K562 (cell line): ENCODE data around the gene GFM1. TPM values are rescaled to one million over a fixed set of nuclear protein-coding genes. Genes with fewer than 3 reads are reported as not detected.

ENCODE experiments used
- ATAC-seq: fragments of 200-7000 bp; cut with Tn5 transposase; 3 replicates; pipeline ENCODE4 v1.9.1; 2020; ENCODE audit warnings: moderate library complexity
- BruUV-seq: library from RNA; stranded (reverse); fragments of 400-500 nt; replicated peaks from 2 replicates; lab custom pipeline; 2021; lab: Mats Ljungman, UMichigan
- CTCF ChIA-PET: fragments of 300-600 bp; formaldehyde crosslinking; extraction: SDS; loops from one replicate; lab custom pipeline; 2021; ENCODE audit warnings: low intra/inter-chr PET ratio; lab: Yijun Ruan, JAX
- POLR2A ChIA-PET: fragments of 300-600, 350-650 bp; sonication (Branson Sonifier 250); formaldehyde crosslinking; extraction: SDS; loops from one replicate; lab custom pipeline; 2021; ENCODE audit warnings: antibody characterized with exemption, inconsistent platforms; lab: Yijun Ruan, JAX
- DNase-seq, 4 experiments: peaks; one replicate each; pipeline versions ENCODE4 v3.0.0 to v3.0.0-alpha.2; 2011 to 2018; ENCODE audit warnings: low spot score in 3 of 4, mixed read lengths in 3 of 4; ENCODE audit errors: extremely low read depth in 1 of 4
- FAIRE-seq: peaks from 2 replicates; lab custom pipeline; 2011; peaks lifted over from hg19 to GRCh38; lab: Jason Lieb, UNC
- H2AFZ ChIP-seq: 2 replicates; pipeline ENCODE4 v1.6.0; 2011; ENCODE audit warnings: low read depth, low read length, control low read depth, inconsistent platforms
- H3K27ac ChIP-seq: fragments of 200-600 bp; 3 replicates; pipeline ENCODE4 v1.8.0; 2011; ENCODE audit warnings: low read depth, mild to moderate bottlenecking, control low read depth, inconsistent platforms, low read length, moderate library complexity, mixed read lengths; ENCODE audit errors: extremely low read depth
- H3K27me3 ChIP-seq, 2 experiments: fragments of 300-600 bp in 1 of 2; 2 replicates in 1 of 2; 3 replicates in 1 of 2; pipeline versions ENCODE4 v1.6.0 to v1.8.0; 2011; ENCODE audit warnings: inconsistent platforms in 2 of 2, low read length in 2 of 2, mild to moderate bottlenecking in 1 of 2, mixed read lengths in 1 of 2, moderate library complexity in 1 of 2; ENCODE audit not compliant: control insufficient read depth in 2 of 2, insufficient read depth in 2 of 2
- H3K36me3 ChIP-seq: fragments of 300-600 bp; 3 replicates; pipeline ENCODE4 v1.8.0; 2011; ENCODE audit warnings: mild to moderate bottlenecking, low read length, inconsistent platforms; ENCODE audit not compliant: control insufficient read depth, insufficient read depth
- H3K4me1 ChIP-seq, 2 experiments: fragments of 200-600 bp in 1 of 2; replicated peaks in 1 of 2; 2 replicates in 1 of 2; 3 replicates in 1 of 2; pipeline versions ENCODE4 v1.5.1 to v1.8.0; 2011; ENCODE audit warnings: inconsistent platforms in 2 of 2, low read length in 2 of 2, mild to moderate bottlenecking in 1 of 2, mixed read lengths in 1 of 2, moderate library complexity in 1 of 2; ENCODE audit not compliant: control insufficient read depth in 2 of 2, insufficient read depth in 2 of 2
- H3K4me2 ChIP-seq: 2 replicates; pipeline ENCODE4 v1.6.1; 2011; ENCODE audit warnings: low read length, control low read depth, inconsistent platforms, mixed read lengths; ENCODE audit not compliant: insufficient read depth
- H3K4me3 ChIP-seq: fragments of 200-600 bp; sonication (generic), shearing (Covaris generic); 2 replicates; pipeline ENCODE4 v1.5.1; 2016; ENCODE audit warnings: control low read depth, inconsistent platforms
- H3K79me2 ChIP-seq: fragments of 200-600 bp; 3 replicates; pipeline ENCODE4 v1.8.0; 2011; ENCODE audit warnings: low read length, inconsistent platforms; ENCODE audit not compliant: control insufficient read depth, insufficient read depth
- H3K9ac ChIP-seq, 2 experiments: 2 replicates each; pipeline versions ENCODE4 v1.6.0 to v1.6.1; 2011; ENCODE audit warnings: low read depth in 2 of 2, low read length in 2 of 2, control low read depth in 1 of 2, inconsistent platforms in 1 of 2, mild to moderate bottlenecking in 1 of 2, mixed read lengths in 1 of 2; ENCODE audit not compliant: insufficient read depth in 1 of 2
- H3K9me1 ChIP-seq: one replicate; pipeline ENCODE4 v1.6.0; 2011; ENCODE audit warnings: inconsistent platforms, mild to moderate bottlenecking, low read length, moderate library complexity; ENCODE audit not compliant: control insufficient read depth, insufficient read depth
- H3K9me3 ChIP-seq: replicated peaks from 2 replicates; pipeline ENCODE4 v1.5.1; 2011; ENCODE audit warnings: low read depth, low read length, inconsistent platforms; ENCODE audit not compliant: control insufficient read depth, insufficient read depth
- H4K20me1 ChIP-seq: replicated peaks from 2 replicates; pipeline ENCODE4 v1.6.1; 2011; ENCODE audit warnings: low read length, inconsistent platforms, mixed read lengths; ENCODE audit not compliant: control insufficient read depth, insufficient read depth
- ARID1B ChIP-seq: fragments of 450-650 bp; IDR thresholded peaks from 2 replicates; pipeline ENCODE4 v1.6.1; 2016; ENCODE audit warnings: antibody characterized with exemption, mild to moderate bottlenecking, inconsistent platforms
- CEBPG ChIP-seq, 3 experiments: fragments of 200-800 bp in 1 of 3; sonication (Bioruptor generic) in 1 of 3; sonication (generic) in 1 of 3; formaldehyde crosslinking in 1 of 3; IDR thresholded peaks in 2 of 3; conservative IDR thresholded peaks in 1 of 3; 2 replicates each; pipeline versions ENCODE4 v1.6.1 to v1.8.0; 2016 to 2022; ENCODE audit warnings: missing compliant biosample characterization in 2 of 3, missing genetic modification characterization in 2 of 3, mild to moderate bottlenecking in 1 of 3, missing genetic modification reagents in 1 of 3
- FUS ChIP-seq: fragments of 200-400 bp; formaldehyde crosslinking; optimal IDR thresholded peaks from 2 replicates; pipeline ENCODE3; 2017; ENCODE audit warnings: low read depth, low read length
- MAZ ChIP-seq, 2 experiments: fragments of 450-650 bp in 1 of 2; sonication (generic) in 1 of 2; formaldehyde crosslinking; IDR thresholded peaks in 1 of 2; conservative IDR thresholded peaks in 1 of 2; 2 replicates each; pipeline versions ENCODE4 v1.4.0 to v1.5.0; 2020; ENCODE audit warnings: mild to moderate bottlenecking in 1 of 2, missing genetic modification reagents in 1 of 2
- NCOA2 ChIP-seq, 2 experiments: fragments of 450-650 bp; IDR thresholded peaks; 2 replicates each; pipeline ENCODE4 v1.6.1; 2018; ENCODE audit warnings: mild to moderate bottlenecking in 2 of 2, moderate library complexity in 1 of 2; ENCODE audit not compliant: partially characterized antibody in 2 of 2
- NCOR1 ChIP-seq: fragments of 450-650 bp; IDR thresholded peaks from 2 replicates; pipeline ENCODE4 v1.6.1; 2016; ENCODE audit warnings: mild to moderate bottlenecking, moderate library complexity
- RFX5 ChIP-seq: IDR thresholded peaks from 2 replicates; pipeline ENCODE4 v1.6.1; 2011; ENCODE audit warnings: low read depth, mild to moderate bottlenecking, improper control_type of control experiment, low read length
- TRIM24 ChIP-seq, 2 experiments: fragments of 450-650 bp; IDR thresholded peaks; 2 replicates each; pipeline ENCODE4 v1.6.1; 2016
- VEZF1 ChIP-seq: fragments of 200-800 bp; sonication (Bioruptor generic); IDR thresholded peaks from 2 replicates; pipeline ENCODE4 v1.6.1; 2017; ENCODE audit warnings: missing genetic modification characterization, missing compliant biosample characterization
- YY1 ChIP-seq, 3 experiments: IDR thresholded peaks; 2 replicates each; pipeline ENCODE4 v1.6.1; 2011; ENCODE audit warnings: low read length in 2 of 3, mild to moderate bottlenecking in 2 of 3, moderate library complexity in 2 of 3, borderline replicate concordance in 1 of 3, control low read depth in 1 of 3, low read depth in 1 of 3; ENCODE audit not compliant: insufficient read depth in 3 of 3, insufficient replicate concordance in 2 of 3, control insufficient read depth in 1 of 3, insufficient read length in 1 of 3; ENCODE audit errors: extremely low read depth in 1 of 3
- ZNF12 ChIP-seq: sonication (generic); formaldehyde crosslinking; IDR thresholded peaks from 2 replicates; pipeline ENCODE4 v1.4.0; 2020; ENCODE audit warnings: mild to moderate bottlenecking, missing genetic modification reagents
- ZNF589 ChIP-seq: fragments of 200-800 bp; sonication (Bioruptor generic); IDR thresholded peaks from 2 replicates; pipeline ENCODE4 v1.6.1; 2016; ENCODE audit warnings: low read depth, missing genetic modification characterization, missing compliant biosample characterization
- ZNF740 ChIP-seq, 3 experiments: fragments of 200-800 bp in 1 of 3; sonication (Bioruptor generic) in 1 of 3; sonication (generic) in 1 of 3; formaldehyde crosslinking in 1 of 3; IDR thresholded peaks; 2 replicates each; pipeline versions ENCODE4 v1.6.1 to v1.8.0; 2016 to 2022; ENCODE audit warnings: mild to moderate bottlenecking in 2 of 3, missing compliant biosample characterization in 2 of 3, missing genetic modification characterization in 2 of 3, missing genetic modification reagents in 1 of 3
- WGBS: fragments of 100-300 bp; shearing (Covaris generic); methylation state at CpG from one replicate; pipeline ENCODE4 v1.1.6; 2016; ENCODE audit warnings: low coverage, mixed read lengths; ENCODE audit not compliant: insufficient coverage; ENCODE audit errors: missing lambda C conversion rate; 5-methylcytosine and 5-hydroxymethylcytosine counted together
- in situ Hi-C: fragments of 300-500 bp; cut with MboI; formaldehyde crosslinking; loops from 4 replicates; pipeline ENCODE4 v1.15.0; 2018; ENCODE audit warnings: inconsistent platforms, mixed read lengths
- intact Hi-C: fragments of 100-400 bp; cut with micrococcal nuclease; formaldehyde crosslinking; loops from 2 replicates; pipeline ENCODE4 v1.14.2; 2022
- polyA plus RNA-seq, 8 experiments: library from polyadenylated mRNA; depleted of rRNA in 4 of 8; stranded (reverse) in 5 of 8; unstranded in 3 of 8; fragments of >200 nt; fragmentation: Nextera tagmentation in 2 of 8; fragmentation: Illumina TruSeq in 1 of 8; extraction: Ambion mirVana in 2 of 8; extraction: Trizol in 1 of 8; gene quantifications; 2 replicates each; pipeline versions ENCODE4 v1.2.1 to v1.2.3, GENCODE V29; 2011 to 2014; ENCODE audit warnings: inconsistent platforms in 1 of 8, missing spikeins in 1 of 8
- total RNA-seq, 7 experiments: library from RNA; depleted of rRNA in 6 of 7; stranded (reverse); fragments of >200 nt in 6 of 7; fragmentation: Illumina TruSeq in 2 of 7; extraction: Trizol in 2 of 7; gene quantifications; 2 replicates each; pipeline versions ENCODE4 v1.2.1 to v1.2.3, GENCODE V29; 2011 to 2021; ENCODE audit warnings: low replicate concordance in 1 of 7

The GFM1 gene
- total and polyA plus RNA-seq, 9 of the 15 experiments (the other 6 are each of a cell fraction or from before 2014, with no cell fraction given), result 38.9 to 86.7 (median 64.8) TPM

- DNase-seq (no peak), FAIRE-seq (no peak), ATAC-seq (no peak)
- in situ Hi-C loops, result loop anchor here (5.0 kb wide), 1 partner anchor 64 kb away; no protein-coding TSS in a partner anchor
- H3K4me1 ChIP-seq, result peaks cover 3 to 8% of the 10 kb centered on the region in 2 experiments; a peak in 3 of 5 replicates
- ChIA-PET CTCF (interaction anchor here (0.7 to 3.5 kb wide), 3 partner anchors 54 to 68 kb away, joined by 3 to 81 read pairs (median 6); no protein-coding TSS in a partner anchor), POLR2A (interaction anchor here (0.6 to 1.1 kb wide), 5 partner anchors 21 to 63 kb away, joined by 3 read pairs; no protein-coding TSS in a partner anchor)
- 61% methylated on average over 4 of the region's 4 CpGs for WGBS
- no peak overlapping the region for H3K9ac ChIP-seq
- H2AFZ ChIP-seq, result peak overlapping the region; percentile 27; the same call in 1 of the 2 replicates
- peaks cover 14% of the 10 kb centered on the region; the same call in 2 of the 3 replicates for H3K36me3 ChIP-seq
- H4K20me1 ChIP-seq, result no peaks in the 10 kb centered on the region
- intact Hi-C loops, result loop anchor here (10.0 kb wide), 2 partner anchors 153 to 193 kb away; partner anchors contain the start of gene MLF1
- no peak overlapping the region for H3K4me3 ChIP-seq
- peaks cover 6% of the 10 kb centered on the region; the same call in 1 of the 2 replicates for H3K9me3 ChIP-seq
- no peak overlapping the region for H3K4me2 ChIP-seq
- no peaks in the 10 kb centered on the region for H3K27me3 ChIP-seq
- no peaks in the 10 kb centered on the region for H3K9me1 ChIP-seq
- H3K27ac ChIP-seq, result no peak overlapping the region
- no TSS peak for BruUV-seq
- no peaks in the 10 kb centered on the region; the same call in 2 of the 3 replicates for H3K79me2 ChIP-seq
- no peak for TF ChIP-seq ZNF12 (CRISPR knock-in tag)
- no peak for TF ChIP-seq NCOA2 (IDR thresholded peaks at IDR 0.05; ENCODE audit: partially characterized antibody in 2 of 2)
- no peak for TF ChIP-seq YY1 (IDR thresholded peaks at IDR 0.05; ENCODE audit: borderline replicate concordance in 1 of 3, control insufficient read depth in 1 of 3, extremely low read depth in 1 of 3, insufficient read depth in 3 of 3, insufficient read length in 1 of 3, insufficient replicate concordance in 2 of 3, low read depth in 1 of 3, low read length in 2 of 3)
- no peak for TF ChIP-seq ARID1B
- TF ChIP-seq MAZ (CRISPR knock-in tag; conservative IDR thresholded peaks at IDR 0.05 in 1 of 2, IDR thresholded peaks at IDR 0.05 in 1 of 2), result 0 out of 4 replicates have a peak, but pooled peaks of 1 of the 2 experiments have one; percentile 29
- TF ChIP-seq VEZF1 (CRISPR knock-in tag), result no peak
- TF ChIP-seq TRIM24 (IDR thresholded peaks at IDR 0.05), result 0 out of 4 replicates have a peak, but pooled peaks of 1 of the 2 experiments have one; percentile 8
- TF ChIP-seq NCOR1, result no peak
- no peak for TF ChIP-seq ZNF589 (CRISPR knock-in tag)
- no peak for TF ChIP-seq RFX5
- no peak for TF ChIP-seq ZNF740 (CRISPR knock-in tag; IDR thresholded peaks at IDR 0.05)
- no peak for TF ChIP-seq ZNF740 (tag; IDR thresholded peaks at IDR 0.05)
- no peak for TF ChIP-seq FUS
- no peak for TF ChIP-seq CEBPG (CRISPR knock-in tag; IDR thresholded peaks at IDR 0.05)
- TF ChIP-seq CEBPG (tag; conservative IDR thresholded peaks at IDR 0.05 in 1 of 2, IDR thresholded peaks at IDR 0.05 in 1 of 2), result peak; percentile 59 to 85
Measured at GRCh38 chr3:158728061-158728377, 83.7 kb downstream of the GFM1 start.
